ENCODE results near the gene VAPB.

VAPB gene

DNA sequence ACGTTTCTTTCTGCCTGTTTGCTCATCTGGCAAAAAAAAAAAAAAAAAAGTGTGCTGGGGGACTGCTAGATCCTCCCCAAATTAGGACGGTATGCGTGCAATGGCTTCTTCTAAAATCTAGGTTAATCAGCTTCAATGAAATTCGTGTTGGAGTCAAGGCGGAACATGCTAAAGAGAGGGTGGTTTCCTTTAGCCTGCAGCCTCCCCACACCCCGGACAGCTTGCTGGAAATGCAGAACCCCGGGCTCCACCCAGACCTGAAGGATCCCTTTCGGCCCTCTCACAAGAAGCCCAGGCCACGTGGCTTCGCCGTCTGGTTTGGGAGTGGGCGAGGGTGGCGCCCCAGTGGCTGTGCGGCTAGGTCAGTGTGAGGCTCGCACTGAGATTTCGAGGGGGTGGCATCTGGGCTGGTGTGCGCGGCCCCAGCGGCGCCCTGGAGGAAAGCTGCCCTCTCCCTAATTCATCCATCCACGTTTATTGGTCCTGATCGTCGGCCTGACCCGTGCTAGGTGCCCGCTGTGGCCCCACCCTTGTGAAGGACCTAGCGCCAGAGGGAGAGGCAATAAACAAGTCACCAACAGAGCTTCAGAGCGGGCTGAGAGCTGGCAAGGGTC, 77.2 kb downstream of the VAPB start:
- no peak for DNase-seq

DNA sequence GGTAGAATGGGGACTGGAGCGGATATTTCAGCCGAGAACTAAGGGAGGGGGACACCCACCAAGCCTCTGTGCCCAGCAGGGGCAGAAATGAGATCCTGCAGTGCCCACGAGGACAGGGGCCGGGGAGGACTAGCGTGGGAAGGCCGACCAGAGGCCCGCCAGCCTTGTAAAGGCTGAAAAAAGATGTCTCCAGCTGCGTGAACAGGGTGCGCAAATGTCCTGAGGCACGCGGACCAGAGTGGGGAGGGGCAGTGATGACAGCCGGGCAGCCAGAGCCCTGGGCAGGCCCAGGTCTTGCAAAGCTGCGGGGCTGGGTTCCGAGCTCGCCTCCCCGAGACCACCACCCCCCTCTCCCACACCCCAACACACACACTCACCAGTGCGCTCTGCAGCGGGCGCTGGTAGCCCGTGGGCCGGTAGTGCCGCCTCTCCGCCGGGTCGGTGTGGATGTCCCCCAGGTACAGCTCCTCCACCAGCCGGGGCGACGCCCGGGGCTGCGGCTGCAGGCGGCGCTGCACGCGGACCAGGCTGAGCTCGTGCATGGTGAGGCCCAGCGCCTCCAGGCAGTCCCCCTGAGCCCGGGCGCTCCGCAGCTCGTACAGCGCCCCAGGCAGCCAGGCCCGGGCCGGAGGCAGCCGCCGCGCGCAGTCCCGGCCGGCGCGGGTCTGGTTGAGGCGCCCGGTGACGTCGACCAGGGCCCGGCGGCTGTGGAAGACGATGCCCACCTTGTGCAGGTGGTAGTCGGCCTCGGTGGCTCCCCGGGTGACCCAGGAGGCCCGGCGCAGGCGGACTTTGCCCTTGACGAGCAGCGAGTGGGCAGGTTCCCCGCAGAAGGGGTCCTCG, 77.9 kb downstream of the VAPB start:
- no peak for DNase-seq

DNA sequence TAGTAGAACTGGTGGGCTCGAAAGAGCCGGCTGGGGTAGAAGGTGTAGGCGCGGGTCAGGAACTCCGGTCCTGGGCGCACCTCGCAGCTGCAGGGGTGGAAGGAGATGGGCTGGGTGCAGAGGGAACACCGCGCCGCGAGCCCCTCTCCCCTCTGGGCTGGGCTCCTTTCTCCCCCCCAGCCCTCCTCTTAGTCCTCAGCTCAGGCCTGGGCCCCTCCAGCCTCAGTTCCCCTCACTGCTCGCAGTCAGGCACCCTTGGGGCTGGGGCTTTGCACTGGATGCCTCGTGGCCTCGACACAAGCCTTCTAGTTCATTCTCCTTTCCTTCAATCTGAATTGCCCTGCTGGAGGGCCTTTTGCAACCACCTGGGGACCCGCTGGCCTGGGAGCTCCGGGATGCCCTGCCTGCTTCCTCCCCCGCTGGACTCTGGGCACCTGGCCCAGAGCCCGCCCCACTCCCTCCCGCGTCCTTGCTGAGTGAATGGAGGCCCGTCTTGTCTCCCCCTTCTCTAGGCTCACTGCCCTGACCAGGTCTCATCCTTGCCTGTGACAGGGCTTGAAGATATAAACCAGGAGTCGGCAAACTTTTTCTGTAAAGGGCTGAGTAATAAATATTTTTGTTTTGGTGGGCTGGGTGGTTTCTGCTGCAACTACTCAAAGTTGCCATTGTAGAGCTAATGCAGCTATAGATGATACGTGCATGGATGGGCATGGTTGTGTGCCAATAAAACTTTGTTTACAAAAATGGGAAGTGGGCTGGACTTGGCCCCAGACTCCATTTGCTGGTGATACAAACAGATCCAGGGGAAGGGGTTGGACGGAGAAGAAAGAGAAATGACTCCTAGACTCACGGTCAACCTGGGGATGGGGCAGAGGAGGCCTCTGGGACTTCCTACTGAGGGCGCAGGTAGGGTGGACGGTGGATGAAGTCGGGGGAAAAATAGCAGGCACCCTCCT, 78.8 kb downstream of the VAPB start:
- DNase-seq: no peak

DNA sequence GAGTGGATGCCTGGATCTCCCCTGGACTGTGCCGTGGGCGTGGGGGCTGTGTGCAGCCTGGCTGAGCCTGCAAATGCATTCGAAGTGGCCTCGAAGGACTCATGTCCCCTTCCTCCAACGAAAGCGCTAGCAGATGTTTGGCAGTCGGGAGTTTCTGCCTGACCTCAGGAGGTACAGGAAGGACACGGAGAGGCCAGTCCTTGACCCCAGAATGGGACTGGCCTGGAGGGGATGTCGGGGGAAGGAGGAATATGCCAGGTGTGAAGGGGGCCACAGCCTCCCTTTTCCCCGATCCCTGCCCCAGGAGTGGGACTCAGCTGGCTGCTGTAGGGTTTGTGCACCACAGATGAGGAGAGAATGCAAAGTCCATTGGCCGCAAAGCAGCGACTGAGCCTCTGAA, 80.6 kb downstream of the VAPB start:
- DNase-seq: no peak

DNA sequence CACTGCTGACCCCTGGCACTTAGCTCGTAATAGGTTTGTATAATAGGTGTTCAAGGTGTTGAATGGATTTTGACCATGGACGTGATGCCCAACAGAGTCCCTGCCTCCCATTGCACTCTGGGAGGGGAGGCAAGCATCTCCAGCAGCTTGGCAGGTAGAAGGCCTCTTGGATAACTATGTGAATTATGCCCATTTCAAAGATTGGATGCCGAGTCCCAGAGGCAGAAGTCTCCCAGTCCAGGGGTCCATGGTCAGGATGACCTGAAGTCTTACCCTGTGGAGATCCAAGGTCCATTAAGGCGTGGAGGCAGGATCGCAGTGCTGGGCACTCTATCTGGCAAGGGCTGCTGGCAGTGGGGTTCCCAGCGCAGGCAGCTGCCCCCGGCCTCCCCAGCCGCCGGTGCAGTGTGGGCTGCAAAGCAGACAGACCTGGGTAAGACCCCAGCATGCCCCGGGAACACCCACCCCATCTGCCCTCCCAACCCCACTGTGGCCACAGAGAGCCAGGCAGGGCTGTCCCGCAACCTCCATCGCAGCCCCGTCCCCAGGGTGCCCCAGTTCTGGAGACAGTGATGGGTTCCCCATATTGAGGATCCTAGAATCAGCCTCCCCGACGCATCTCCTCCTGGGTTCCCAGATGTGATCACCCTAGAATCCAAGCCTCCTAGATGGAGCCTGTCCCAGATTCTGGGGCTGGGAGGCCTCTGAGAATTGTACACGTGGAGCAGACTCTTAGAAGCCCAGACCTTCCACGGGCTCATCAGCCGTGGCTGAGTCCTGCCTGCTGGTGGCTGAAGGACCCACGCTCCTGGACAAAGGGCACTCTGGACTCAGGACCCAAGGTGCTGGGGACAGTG, 81.5 kb downstream of the VAPB start:
- DNase-seq: no peak

DNA sequence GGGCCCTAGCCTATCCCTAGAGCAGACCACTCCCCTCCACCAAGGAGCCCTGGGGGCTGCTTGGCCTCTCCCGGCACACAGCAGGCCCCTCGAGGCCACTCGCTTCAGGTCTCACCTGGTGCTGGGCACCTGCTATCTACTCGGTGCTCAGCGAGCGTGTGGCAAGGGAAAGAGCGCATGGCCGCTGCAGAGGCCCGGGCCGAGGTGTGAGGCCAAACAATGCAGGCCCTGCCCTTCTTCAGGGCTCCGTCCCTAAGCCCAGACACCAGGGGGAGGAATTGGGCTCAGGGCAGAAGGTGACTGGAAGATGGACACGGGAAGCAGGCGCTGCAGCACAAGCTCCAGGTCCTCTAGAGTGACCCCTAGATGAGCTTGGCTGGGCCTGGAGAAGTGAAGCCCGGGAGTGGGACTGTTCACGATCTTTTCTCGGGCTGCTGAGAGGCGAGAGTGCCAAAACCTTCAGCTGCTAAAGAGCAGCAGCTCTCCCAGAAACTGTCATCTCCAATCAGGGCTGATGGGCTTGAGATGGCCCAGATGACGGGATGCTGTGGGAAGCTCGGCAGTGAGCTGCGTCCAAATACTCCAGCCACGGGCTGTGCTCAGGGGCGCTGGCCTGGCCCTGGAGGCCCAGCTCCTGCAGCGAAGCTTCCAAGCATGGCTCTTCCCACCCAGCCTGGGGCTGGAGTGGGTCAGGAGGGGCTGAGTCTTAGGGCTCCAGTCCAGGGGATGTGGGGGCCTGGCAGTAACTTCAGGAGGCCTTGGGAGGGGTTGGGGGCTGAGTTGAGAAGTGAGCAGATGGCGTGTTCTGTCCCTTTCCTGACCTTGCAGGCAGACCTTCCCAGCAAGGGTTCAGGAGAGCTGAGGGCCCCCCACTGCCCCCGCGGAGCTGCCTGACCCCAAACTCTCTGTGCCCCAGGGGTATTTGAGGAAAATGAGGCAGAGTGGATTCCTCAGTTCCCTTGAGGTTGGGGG, 82.5 kb downstream of the VAPB start:
- no peak for DNase-seq

DNA sequence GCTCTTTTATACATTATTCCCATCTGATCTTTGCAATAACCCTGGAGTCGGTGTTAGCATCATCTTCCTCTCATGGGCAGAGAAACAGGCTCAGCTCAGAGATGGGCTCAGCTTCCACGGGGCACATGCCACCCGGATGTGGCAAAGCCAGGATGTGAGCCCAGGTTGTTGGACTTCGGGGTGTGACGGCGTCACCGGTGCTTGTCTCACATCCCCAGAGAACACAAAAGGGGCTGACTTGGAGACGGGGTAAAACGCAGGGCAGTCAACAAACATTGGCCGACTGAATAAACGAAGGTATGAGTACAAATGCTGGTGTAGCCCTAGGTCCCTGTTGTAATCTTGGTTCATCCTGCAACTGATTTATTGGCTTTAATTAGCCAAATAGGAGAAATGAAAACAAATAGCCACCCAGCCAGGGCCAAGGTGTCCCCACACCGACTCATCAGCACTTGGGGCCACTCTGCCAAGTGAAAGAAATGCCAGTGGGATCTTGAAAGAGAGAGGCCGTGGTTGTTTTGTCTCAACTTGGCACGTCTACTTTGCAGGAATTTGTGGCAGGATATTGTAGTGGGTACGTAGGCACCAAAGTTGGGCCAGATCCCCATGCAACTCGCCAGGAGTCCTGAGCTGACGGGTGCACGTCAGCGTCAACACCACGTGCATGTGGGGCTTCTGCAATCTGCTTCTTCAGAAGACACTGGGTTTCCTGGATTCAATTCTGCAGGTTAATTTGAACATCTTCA, 83.4 kb downstream of the VAPB start:
- no peak for DNase-seq

DNA sequence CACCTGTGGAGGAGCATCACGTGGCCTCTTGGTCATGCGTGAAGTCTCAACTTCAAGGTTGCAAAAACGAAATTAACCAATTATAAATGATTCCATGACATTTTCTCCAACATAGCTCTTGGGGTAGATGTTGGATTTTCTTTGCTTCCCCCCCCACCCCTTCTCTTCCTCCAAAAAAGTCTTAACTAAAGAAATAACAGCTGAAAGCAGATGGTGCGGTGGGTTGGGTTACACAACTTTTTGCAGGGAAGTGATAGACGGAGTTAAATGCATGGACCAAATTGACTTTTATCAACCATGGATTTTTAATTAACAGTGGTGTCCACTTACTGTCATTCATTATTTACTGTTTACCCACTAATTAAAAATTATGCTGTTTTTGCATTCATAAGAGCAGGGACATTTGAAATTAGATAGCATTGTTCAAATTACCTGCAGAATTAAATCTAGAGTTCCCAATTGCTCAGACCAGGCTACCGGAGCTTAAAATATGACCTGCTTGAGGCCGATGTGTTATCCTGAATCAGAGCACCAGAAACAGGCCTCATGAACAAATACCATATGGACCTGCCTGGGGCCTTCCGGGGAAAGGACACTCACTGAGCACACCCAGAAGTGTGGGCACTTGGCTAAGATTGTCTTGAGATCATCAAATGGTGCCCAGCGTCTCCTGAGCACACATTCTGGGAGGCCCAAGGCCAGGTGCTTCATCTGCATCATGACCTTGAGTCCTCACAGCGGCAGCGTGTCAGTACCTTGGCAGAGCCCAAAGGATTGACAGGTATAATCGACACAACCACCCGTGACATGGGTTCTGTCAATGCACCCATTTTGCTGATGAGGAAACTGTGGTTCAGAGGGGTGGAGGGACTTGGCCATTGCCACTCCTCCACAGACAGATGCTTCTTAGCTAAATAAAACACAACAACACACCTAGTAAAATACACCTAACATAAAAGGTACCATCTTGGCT, 84.7 kb downstream of the VAPB start:
- no peak for DNase-seq

DNA sequence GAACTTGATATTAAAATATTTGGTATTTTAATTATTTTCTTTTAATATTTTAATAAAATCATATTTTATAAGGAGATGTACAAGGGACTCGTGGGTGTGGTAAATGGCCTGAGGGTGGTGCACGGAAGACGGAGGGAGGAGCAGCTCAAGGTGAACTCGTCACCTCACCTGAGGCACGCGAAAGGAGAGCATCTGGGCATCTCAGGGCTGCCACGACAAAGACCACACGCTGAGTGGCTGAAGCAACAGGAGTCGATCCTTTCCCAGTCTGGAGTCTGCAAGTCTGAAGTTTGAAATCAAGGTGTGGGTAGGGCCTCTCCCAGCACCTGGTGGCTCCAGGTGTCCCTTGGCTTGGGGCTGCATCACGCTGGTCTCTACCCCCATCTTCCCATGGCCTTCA, 86.4 kb downstream of the VAPB start:
- no peak for DNase-seq

DNA sequence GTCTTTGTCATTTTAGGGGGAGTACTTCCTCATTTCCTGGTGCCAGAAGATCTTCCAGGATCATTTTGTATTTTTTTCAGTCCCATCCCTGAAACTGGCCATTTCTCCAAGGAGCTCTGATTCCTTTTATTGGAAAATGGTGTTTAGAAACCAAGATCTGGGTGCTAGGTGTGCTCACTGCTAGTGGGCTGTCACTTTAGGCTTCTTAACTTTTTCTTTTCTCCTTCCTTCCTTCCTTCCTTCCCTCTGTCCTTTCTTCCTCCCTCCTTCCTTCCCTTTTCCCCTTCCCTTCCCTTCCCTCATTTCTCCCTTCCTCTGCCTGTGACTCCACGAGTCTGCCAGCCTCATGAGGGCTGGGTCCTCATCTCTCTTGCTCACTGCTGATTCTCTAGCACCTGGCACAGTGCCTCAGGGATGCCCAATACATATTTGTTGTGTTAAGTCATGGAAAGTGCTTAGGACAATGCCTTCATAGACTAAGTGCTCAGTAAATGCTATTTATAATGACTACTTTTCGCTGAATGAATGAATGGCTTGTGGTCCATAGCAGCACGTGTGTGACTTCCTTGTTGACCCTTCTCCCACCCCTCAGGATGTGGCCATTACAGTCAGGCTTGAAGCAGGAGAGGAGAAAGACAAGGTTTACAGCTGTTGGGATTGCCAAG, 89.2 kb downstream of the VAPB start:
- DNase-seq: no peak

DNA sequence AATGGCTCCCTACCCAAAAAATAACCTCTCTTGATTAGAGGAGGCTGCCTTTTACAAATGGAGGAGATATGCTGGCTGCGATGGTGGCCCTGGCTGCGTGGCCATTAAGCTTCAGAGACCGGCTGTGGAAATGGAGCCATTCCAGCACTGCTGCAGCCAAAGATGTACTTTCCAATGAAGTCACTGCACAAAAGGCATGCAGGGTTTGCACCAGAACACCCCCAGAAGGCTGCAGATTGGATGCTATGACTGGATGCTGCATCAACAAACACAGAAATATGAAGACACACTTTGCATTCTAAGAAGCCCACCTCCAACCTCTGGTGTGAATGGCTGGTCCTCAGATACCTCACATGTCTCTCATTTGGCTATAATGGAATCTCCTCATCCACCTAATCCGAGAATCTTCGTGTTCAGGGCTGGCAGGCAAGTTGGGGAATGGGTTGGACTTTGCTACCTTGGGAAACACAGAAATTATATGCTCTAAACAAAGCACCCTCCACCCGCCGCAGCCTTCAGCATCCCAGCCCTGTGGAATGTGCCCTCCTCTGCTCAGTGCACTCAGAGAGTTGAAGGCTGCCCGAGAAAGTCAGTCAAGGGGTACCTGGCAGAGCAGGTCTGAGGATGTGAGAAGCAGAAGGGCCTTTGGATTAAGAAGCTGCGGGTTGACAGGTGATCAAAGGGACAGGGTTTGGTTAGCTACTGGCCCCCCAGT, 90.9 kb downstream of the VAPB start:
- DNase-seq: no peak

DNA sequence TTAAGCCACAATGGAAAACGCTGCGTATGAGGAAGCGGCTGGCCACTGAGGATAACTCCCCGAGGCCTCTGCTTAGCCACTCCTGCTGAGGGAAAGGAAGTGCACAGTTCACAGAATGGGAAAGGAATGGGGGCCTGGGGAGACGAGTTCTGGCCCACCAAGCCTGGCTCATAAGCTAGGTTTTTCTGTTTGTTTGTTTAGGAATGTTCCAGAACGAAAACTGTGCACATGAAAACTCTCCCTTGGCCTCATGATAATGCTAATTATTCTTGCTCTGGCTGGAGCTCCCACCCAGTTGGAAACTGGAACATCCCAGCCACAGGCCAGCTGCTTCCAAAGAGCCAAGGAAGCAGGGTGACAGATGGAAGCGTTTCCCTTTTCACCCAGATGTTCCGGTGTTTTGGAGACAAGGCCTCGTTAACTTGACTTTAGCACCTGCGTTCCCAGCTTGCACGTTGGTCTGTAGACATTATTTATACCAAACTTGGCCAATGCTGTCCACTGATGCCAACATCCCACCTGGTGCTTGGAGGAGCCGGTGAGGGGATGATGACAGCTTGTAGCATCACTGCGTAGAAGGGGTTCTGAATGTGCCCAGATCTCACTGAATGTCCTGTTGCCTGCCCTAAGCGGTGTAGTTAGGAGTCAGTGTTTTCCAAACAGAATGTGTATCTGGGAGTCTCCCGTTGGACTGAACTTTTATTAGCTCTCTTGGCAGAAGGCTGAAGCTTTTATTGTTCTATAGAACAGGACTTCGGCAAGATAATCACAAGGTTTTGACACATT, 91.7 kb downstream of the VAPB start:
- DNase-seq: no peak

DNA sequence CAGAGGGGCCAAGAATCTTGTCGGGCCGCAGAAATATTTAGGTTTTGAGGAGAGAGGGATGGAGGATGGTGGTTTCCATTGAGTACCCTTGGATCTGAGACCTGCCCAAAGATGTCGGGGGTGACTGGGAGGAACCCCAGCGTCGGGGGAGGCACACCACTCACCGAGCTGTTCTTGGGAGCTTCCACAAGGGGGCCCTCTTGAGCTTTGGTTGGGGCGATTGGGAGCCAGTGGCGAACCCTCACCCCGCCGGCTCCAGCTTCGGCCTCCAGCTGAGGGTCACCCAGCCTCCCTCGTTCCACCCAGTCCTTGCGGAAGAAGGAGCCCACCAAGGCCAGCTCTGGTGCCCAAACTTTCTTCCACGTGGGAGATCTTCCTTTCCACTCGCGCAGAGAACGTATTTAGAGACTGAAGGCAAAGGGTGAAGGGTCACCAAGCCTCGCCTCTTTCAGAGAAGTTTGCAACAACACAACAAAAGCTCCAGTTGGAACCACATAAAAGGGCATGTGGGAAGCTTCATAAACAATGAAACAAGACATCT, 92.5 kb downstream of the VAPB start:
- peak; percentile 20 for DNase-seq

DNA sequence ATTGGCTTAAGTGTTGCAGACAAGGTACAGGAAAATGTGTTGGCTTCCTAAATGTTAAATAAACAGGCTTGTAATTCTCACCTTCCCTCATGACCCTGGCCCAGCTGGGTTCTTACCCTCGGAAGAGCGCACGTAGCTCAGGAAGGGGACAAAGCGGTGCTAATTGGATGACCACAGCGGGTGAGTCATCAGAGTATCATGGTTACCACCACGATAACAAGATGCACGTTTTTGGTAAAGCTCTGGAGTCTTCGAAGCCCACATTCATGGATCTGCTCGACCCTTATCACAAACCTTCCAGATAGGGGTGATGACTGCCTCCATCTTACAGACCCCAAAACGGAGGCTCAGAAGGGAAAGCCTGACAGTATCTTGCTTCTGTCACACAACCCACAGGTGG, 93.4 kb downstream of the VAPB start:
- DNase-seq: no peak

DNA sequence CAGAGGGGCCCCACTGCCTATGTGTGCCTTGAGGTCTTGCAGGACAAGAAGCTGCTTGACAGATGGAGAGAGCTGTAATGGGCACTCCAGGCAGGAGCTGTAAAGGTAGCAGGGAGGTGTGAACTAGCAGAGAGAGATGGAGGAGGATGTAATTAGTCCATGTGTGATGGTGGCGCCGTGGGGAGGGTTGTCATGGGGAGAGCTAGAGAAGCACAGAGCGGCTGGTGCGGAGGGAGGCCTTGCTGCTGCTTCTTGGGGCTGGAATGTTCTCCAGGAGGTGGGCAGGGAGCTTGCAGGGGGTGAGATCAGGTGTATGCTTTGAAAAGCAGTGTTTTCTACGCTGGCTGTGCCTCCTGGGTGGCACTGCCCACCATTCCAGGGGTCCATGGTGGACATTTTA, 94.0 kb downstream of the VAPB start:
- no peak for DNase-seq

DNA sequence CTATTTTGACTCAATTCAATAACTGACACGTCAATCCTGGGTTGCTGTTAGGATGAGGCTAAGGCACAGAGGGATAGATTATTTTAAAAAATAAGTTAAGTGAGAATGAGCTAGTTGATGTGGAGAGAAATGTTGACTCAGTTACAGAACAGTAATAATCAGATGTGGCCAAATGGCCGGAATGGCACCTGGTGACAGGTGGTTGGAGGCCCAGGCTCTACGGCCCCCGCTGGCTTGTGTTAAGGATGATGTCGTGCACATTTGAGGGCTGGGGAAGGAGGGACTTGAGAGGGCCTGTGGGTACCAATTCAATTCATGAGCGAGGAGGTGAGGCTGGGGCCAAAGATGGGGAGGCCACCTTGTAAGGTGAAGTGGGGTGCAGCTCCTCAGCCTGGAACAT, 94.4 kb downstream of the VAPB start:
- no peak for DNase-seq

DNA sequence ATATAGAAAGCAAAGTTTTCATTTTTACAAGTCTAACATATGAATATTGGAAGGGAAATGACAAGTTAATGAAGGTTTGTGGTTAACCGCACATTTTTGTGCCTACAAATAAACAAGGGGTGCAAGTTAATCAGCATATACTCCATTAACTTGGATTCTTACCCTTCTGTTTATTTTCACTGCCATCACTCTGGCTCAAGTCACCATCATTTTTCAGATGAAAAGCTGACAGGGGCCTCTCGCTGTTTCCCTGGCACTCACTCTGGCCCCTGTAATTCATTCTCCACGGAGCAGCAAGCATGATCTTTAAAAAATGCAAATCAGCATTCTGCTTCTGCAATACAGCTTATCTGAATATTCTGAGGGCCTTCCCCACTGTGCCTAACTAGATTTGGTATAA, 96.4 kb downstream of the VAPB start:
- no peak for DNase-seq

Data from activated gamma-delta T cell treated with Interleukin-2 at 50 U/mL for 16 hours (primary cell).